Epithelial cell of proximal tubule (primary cell): ENCODE results near the gene SORCS2. TPM values are rescaled to one million over a fixed set of nuclear protein-coding genes. Genes with fewer than 3 reads are reported as not detected.

Experiments
- DNase-seq: peaks from one replicate; pipeline ENCODE4 v3.0.0-alpha.2; 2011; ENCODE audit warnings: low read depth
- H3K4me3 ChIP-seq: 2 replicates; pipeline ENCODE4 v1.5.1; 2011; ENCODE audit warnings: low read depth, mild to moderate bottlenecking, low read length
- CTCF ChIP-seq: conservative IDR thresholded peaks from 2 replicates; pipeline ENCODE4 v1.5.1; 2012; ENCODE audit warnings: low read depth, mild to moderate bottlenecking, low read length
- total RNA-seq: library from RNA; depleted of rRNA; stranded (reverse); fragments of >200 nt; gene quantifications from 2 replicates; pipeline ENCODE4 v1.2.3, GENCODE V29; 2015

SORCS2 gene
- total RNA-seq, 1 donor from 2014 or later: 0.29 TPM

- no peak overlapping the region for H3K4me3 ChIP-seq
- no peak for DNase-seq
- no peak for TF ChIP-seq CTCF
Observed at GRCh38 chr4:7546152-7546808, 353.9 kb downstream of the SORCS2 start.

- H3K4me3 ChIP-seq: no peak overlapping the region
- no peak for DNase-seq
- TF ChIP-seq CTCF: no peak
Observed at GRCh38 chr4:7546809-7547367, 354.6 kb downstream of the SORCS2 start.

GRCh38 chr4:7547368-7548040 is 355.2 kb downstream of the SORCS2 start:
- no peak overlapping the region for H3K4me3 ChIP-seq
- no peak for DNase-seq

GRCh38 chr4:7549866-7550265 is 357.5 kb downstream of the SORCS2 start:
- no peak for TF ChIP-seq CTCF
- DNase-seq: no peak
- H3K4me3 ChIP-seq: no peak overlapping the region

More at GRCh38 chr4:7547368-7548040, 355.2 kb downstream of the SORCS2 start:
- no peak for TF ChIP-seq CTCF

- DNase-seq: no peak
- H3K4me3 ChIP-seq: no peak overlapping the region
- TF ChIP-seq CTCF: no peak
Observed at GRCh38 chr4:7552466-7552865, 360.1 kb downstream of the SORCS2 start.

GRCh38 chr4:7553280-7553679 is 360.9 kb downstream of the SORCS2 start:
- TF ChIP-seq CTCF: no peak
- no peak overlapping the region for H3K4me3 ChIP-seq
- DNase-seq: no peak
